NCI-H2196 treated with DMSO at 0.1 percent for 48 hours (cell line): ENCODE data around the gene BACH2.

Source experiments
- DNase-seq: peaks from one replicate; lab custom pipeline; 2025; ENCODE audit not compliant: unreplicated experiment; lab: John Stamatoyannopoulos, UW

Gene BACH2

DNA sequence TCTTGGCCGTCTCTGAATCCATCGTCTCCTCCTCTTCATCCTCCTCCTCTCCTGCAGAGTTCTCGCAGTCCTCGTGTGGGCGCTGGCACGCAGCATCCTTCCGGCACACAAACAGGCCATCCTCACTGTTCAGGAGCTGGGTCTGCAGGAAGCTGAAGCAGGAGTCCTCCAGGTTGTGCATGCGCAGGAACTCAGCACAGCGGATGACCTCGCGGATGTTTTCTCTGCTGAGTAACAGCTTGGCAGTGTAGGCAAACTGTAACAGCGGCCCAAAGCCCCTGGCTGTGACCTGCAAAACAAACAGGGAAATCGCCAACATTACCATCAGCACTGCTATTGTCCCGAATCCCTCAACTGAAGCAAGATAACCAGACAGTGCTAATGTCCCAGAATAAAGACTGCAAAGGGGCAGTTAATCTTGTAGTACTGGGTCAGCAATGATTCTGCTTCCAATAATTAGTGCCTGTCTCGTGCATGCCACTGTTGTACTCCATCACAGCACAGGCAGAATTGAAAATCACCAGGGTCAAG is 345.0 kb downstream of the BACH2 start:
- DNase-seq: no peak

DNA sequence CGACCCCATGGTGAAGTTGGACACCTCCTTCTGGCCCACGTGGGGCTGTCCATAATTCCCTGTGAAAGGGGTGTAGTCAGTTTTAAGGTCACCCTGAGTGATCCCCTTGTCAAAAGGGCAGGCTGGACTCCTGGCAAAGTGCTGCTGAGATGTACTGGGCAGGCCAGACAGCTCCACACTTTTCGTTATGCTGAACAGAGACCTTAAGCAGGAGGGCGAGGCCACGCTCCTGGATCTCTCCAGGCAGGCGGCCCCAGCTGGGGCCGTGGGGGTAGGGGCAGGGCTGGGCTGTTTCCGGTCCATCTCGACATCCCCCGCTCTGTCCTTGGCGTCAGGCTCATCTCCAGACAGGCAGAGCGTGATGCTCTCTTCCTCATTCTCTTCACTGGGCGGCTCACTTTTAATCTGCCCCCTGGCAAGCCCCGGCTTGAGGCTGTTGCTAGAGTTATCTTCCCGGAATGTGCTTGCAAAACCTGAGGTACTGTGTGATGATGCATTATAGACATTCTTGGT is 345.7 kb downstream of the BACH2 start:
- DNase-seq: no peak

DNA sequence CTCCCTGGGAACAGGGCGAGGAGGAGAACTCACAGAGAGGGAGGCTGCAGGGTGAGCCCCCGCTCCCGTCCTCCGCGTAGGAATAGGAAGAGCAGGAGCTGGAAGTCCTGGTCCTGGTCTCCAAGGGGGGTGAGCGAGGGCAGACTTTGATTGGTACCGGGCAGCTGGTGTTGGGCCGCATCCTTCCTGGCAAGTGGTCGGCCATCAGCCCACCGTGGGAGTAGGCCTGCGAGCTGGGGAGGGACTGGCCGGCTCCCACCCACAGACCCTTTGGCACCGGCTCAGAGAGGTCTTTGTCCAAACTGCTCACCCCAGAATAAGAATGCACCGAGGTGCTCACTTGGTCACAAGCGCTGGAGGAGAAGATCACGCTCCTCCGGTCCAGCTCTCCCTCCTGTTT is 346.2 kb downstream of the BACH2 start:
- DNase-seq: no peak

DNA sequence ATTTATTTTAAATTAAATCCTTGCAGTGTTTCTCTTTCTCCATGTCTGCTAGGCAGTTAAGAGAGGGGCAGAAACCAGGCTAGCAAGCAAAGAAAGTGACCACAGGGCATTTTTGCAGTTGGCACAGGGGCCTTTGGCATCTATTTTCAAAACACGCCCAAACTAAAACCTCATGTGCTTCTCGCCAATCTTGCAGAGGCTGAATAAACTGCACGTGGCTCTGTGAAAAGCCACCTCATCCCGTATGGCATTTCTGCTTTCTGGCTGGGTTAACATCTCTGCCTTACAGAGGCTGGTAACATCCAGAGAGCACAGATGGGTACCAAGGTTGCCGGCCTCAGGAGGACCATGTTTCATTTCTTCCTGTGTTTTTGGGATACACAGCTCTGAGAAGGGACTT is 347.8 kb downstream of the BACH2 start:
- no peak for DNase-seq

DNA sequence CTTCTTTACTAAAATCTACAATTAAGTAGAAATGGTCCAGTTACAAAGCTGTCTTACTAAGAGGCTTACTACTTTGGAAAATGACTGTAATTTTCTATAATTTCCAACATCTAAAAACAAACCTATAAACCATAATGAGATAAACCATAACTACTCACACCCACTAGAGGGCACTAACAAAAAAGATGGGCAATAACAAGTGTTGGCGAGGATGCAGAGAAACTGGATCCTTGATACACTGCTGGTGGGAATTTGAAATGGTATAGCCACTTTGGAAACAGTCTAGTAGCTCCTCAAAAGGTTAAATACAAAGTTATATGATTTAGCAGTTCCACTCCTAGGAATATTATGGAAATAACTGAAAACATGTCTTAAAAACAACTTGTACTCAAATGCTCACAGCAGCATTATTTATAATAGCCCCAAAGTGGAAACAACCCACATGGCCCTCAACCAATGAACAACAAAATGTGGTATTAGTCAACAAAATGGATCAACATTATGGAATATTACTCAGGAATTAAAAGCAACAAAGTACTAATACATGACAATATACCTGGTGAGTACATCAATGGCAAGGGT is 351.7 kb downstream of the BACH2 start:
- no peak for DNase-seq

DNA sequence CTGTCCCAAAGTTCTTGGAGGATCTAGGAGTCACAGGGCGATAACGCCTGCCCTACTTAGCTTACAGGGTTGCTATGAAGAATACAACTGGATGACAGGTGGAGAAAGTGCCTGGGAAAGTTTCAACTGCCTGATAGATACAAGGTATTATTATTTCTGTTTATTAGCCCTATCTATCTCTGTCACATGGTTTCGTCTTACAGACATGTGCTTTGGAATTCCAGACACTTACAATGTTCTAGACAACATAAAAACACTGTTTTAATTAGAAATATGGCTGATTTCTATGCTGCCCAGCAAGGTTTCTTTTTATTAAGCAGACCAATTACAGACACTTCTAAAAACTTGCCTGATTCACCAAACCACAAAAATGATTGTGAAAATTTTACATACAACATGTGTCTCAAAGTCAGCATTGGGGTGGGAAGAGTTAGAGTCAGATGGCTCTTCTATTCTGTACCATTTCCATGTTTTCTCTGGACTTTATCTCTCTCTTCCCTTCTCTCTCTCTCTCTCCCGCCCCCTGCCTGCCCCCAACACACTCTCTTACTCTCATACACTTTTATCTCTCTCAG is 352.4 kb downstream of the BACH2 start:
- DNase-seq: no peak

DNA sequence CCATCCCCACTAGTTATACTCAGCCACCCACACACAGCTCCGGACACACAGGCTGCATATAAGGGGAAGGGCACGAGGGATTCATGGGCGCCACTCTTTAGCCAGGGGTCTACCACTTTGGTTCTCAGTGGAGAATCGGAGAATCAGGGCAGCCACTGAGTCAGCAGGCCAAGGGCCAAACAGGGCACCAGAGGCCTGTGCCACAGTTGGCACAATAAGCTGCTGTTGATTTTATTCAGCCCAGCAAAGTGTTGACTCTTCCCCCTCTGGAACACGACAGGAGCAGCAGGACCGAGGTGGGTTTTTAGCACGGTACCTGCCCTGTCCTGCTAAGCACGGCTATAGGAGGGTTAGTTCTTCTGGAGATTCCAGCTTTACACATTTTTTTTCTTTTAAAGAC is 354.0 kb downstream of the BACH2 start:
- DNase-seq: no peak

DNA sequence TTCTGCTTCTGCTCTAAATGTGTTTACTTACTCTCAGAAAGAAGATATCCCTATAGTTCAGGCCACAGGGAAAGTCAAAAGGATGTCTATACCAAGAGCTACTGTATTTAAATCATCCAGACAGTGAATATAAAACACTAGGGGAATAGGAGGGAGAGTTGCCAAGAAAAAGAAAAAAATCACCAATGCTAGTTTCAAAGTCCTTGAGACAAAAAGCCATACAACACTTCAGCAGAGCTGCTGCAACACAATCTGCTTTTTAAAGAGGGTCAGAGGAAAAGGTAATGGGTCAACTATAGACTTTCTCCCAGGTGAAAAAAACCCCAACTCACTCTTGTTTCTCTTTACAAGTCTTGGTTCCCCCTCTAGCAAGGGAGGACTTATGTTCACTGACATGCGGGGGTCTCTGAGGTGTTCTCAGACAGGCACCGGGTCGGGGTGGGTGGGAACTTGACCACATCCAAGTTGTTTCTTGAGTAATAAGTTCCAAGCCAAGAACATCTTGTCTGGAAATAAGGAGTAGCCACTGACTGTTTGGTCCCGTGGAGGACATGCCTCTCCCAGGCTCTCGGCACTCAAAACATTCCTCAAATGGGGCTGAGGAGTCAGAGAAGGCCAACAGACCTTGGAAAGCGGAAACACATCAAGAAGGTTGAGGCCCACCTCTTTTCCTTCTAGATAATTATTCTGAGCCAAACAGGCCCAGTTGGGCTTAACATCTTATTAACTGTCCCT is 354.7 kb downstream of the BACH2 start:
- DNase-seq: no peak

DNA sequence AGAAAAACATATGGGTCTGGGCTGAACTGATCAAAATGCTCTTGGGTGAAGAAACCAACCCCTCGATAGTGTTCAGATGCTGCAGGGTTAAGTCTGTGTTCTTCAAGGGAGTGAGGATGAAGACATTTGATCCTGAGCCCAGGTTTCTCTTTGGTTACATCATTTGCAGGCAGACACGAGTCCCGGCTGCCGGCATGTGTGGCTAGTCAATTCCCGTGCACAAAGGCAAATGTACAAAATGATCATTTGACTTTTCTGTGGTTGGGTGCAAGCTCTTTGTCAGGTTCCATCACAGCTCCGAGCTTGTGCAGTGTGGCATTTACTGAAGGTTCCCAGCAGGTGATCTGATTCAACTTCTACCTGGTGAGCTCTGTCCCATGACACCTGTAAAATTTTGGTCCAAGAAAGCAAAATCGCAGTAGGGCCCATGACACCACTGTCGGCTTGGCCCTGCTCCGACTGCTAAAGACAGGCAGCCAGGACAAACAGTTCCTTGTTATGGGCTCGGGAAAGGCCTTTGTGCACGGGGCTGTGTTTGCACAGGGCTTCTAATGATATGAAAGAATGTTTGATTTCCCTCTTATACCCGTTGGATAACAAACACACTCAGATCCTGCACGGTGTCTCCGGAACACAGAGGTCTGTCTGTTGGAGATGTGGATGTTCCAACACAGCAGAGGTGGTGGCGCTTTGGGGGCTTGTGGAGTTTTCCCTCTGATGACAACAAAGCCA is 355.4 kb downstream of the BACH2 start:
- DNase-seq: peak; percentile 57

DNA sequence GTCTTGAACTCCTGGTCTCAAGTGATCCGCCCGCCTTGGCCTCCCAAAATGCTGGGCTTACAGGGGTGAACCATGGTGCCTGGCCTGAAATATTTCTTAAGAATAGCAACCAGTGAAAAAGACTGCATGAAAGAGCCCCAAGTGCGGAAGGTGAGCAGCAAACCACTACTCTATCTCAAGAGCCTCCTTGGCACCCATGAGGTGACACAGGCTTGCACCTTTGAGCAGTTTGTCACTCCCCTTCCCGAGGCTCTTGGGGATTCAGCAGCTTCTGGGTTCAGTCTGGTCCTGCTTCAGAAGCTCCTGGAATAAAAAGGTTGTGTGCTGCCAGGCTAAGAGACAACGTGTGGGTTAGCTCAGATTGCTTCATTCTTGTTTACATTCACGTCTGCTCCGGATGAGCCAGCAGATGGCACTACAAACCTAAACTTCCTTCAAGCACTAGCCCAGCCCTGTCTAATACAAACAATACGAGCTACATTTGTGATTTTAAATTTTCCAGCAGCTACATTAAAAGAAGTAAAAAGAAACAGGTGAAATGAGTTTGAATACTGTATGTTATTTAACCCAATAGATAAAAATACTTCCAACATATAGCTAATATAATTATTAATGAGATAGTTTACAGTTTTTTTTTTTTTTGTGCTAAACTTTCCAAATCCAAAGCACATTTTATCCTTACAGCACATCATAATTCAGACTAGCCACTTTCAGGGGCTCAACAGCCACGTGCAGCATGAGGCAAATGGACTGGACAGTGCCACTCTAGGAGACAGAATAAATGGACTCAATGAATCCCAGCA is 356.2 kb downstream of the BACH2 start:
- peak; percentile 70 for DNase-seq

DNA sequence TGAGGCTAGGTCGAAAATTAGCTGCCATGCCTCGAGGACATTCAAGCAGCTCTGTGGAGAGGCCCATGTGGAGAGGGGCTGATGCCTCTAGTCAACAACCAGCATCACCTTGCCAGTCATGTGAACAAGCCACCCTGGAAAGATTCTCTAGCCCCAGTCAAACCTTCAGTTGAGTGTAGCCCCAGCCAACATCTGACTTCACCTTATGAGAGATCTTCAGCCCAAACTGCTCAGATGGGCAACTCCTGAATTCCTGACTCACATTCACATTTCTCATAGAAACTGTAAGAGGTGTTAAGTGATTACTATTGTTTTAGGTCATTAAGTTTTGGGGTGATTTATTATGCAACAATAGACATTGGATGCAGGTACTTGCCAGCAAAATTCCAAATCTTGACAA is 357.5 kb downstream of the BACH2 start:
- DNase-seq: no peak

DNA sequence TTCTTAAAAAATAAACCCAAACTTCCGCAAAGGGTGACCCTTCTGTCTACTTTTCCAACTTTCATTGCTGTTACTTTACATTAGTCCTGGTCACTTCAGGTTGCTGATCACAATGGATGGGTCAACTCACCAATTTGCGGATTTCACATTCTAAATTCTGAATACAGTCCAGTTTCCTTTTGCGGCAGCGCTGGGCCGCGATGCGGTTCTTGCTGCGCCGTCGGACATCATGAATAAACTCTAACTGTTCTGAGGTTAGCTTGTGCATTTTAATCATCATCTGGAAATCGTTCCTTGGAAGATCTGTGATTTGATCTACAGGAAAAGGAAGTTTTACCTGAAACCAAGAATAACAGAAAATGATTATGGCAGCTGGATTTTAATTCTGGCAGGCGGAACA is 358.6 kb downstream of the BACH2 start:
- no peak for DNase-seq

DNA sequence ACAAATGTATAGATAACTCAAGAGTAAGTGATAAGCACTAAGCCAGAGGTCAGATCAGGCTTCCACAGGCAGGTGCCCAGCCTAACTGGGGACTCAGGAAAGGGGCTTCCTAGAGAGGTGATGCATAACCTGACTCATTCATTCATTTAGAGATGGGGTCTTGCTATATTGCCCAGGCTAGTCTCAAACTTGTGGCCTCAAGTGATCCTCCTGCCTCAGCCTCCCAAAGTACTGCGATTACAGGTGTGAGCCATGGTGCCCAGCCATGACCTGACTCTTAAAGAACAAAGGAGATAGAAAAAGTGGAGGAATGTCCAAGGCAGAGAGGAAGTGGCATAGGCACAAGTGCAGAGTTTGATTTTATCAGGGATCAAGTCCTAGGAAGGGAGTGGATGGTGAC is 360.5 kb downstream of the BACH2 start:
- DNase-seq: no peak

DNA sequence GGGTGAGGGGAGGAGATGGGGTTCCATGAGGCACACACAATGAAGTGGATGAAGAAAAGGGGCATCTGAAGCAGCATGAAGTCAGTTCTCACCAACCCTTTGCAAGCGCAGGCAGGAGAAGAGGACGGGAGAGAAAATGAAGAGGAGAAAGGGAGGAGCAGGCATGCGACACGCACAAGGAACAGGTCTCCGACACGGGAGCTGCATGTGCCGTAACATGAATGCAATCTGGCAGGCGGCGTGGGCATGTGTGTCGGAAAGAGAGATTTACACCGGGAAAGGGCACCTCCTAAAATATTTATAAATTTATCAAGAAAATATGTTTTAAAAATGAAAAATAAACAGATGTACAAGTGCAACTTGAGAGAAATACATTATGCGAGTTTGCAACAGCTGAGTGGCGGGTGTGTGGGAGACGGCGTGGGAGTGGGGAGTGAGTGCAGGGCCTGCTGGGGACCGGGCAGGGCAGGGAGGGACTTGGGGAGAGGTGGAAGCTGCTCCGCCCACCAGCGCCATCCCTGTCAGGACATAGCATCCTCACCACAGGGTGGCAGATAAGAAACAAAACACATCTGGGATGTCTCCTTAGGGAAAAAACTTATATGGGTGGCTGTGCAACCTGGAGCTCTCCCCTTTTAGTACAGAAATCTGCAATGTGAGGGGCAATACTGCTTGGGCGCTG is 361.8 kb downstream of the BACH2 start:
- DNase-seq: no peak

DNA sequence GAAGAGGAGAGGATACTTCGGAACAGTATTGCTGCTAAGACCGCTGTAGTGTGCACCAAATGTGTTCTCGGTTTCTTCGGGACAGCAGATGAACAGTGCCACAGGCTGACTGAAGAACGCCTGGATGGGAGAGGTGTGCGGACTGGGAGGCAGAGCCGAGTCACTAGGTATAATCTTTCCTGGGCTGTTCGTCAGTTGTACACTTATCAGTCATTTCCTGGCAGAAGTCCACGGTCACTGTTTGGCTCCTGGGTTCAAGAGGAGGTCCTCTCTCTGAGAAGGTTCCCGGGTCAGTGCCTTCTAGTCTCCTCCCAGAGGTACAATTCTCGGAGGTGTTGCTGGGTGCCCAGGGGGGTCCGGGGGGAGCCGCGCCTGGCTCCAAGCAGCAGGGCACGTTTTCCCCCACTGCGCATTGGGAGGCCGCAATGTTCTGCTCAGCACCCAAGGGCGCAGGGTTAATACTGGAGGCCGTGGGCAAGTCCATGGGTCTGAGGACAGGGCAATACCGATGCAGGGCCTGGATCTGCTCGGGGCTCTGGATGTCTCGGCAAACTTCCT is 364.3 kb downstream of the BACH2 start:
- DNase-seq: no peak

DNA sequence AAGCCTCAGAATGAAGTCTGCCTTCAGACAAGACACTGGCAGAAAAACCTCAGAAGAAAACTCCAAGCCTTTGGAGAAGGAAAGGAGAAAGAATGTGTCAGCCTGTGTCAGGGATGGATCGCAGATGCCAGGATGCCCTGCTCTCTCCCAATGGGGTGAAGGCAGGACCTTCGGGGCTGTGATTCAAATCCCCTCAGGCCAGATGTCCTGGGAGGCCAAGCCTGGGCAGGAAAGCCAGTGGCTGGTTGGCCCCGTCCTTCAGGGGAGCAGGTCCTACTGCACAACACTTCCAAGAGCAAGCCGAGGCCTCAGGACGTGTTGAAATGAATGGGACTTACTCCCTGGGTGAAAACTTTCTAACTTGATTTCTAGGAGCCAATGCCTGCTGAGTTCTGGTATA is 365.9 kb downstream of the BACH2 start:
- DNase-seq: no peak

DNA sequence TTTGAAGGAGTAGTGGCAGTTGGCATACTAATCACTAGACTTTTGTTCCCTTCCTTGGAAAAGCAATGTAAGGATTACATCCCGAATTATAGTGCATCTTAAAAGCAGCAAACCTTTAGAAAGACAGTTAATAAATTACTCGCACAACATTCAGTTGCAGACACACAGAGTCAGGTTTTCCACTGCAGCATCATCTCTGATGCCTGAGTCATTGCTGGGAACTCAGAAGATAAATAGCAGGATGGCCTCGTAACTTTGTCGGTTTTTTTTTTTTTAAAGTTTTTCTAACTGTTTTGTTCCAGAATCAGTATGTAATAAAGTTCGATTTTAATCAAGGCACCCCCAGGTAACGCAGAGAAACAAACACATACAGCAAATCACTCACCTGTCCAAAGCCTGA is 368.0 kb downstream of the BACH2 start:
- no peak for DNase-seq

DNA sequence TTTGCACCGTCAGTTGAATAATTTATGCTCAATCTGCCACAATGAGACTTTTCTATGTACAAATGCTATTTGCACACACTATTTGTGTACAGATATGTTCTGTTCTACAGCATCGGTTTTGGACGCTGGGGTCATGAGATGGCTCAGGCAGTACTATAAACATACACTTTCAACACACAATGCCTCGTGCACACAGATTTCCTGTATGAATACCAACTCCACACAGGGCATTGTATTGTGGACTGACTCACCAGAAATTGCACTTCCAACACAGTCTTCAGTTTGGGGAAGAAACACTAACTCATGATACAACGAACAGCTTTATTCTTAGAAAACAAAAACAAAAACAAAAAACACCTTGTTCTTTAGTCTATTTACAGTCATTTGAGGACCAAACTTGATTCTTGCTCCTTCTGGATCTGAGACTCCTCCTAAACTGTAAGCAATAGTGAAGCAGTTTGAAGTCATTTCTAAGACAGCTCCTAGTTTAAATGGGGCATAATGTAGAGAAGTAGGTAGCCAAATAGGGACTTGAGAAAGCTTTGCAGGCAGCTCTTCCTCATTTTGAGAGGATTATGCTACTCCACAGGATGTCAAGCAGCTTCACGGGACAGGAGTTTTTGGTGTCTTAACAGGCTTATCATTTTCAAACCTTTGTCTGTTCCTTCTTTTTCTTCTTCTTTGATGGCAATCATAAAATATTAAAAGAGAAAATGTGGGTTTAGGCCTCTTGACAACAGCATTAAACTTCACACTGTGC is 368.7 kb downstream of the BACH2 start:
- DNase-seq: no peak

DNA sequence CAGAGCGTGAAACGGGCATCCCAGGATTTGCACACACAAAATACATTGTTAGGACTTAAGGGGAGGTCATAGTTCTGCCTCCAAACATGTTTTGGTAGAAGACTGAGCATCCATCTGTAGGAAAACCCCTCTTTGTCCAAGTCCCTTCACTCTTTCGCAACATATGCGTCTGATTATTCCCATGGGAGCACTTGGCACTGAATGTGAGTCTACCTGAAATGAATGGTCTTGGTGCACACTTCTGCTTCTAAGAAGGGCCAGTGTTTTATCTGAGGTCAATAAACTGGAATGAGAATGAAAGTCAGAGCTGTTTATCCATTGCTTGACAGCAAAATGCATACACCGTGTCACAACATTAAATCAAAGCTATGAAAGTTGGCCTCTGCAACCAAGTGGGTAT is 369.4 kb downstream of the BACH2 start:
- DNase-seq: no peak
